Stimulated activated CD4-positive, alpha-beta T cell treated with anti-CD3 and anti-CD28 coated beads, Interleukin-2, amount 100 ng/mL, for 4 hours (primary cell): ENCODE results near the gene SOCS3.
A peak's percentile ranks its signal among the peaks of the same experiment; 100 is the strongest.

Experiments used
- DNase-seq: peaks from one replicate; pipeline ENCODE4 v3.0.0-alpha.2; 2020; ENCODE audit warnings: low read depth

SOCS3 gene

GRCh38 chr17:78359997-78360370 is at the start of gene SOCS3:
Gene SOCS3, minus strand, starts transcription at chr17:78360077. Its CDS starts 982 bp downstream, at chr17:78359095.
- DNase-seq, result peak; percentile 97

GRCh38 chr17:78409191-78409928 is 49.5 kb upstream of the SOCS3 start:
- DNase-seq, result no peak

- no peak for DNase-seq
These were observed 48.7 kb upstream of the SOCS3 start for GRCh38 chr17:78408476-78409050.

- no peak for DNase-seq
These were observed 47.6 kb upstream of the SOCS3 start for GRCh38 chr17:78407387-78408000.

GRCh38 chr17:78406920-78407319 is 47.0 kb upstream of the SOCS3 start:
- DNase-seq, result no peak

- no peak for DNase-seq
These were observed 46.5 kb upstream of the SOCS3 start for GRCh38 chr17:78406396-78406795.

GRCh38 chr17:78403822-78404221 is 43.9 kb upstream of the SOCS3 start:
- no peak for DNase-seq

- no peak for DNase-seq
These were observed 42.0 kb upstream of the SOCS3 start for GRCh38 chr17:78401891-78402290.

GRCh38 chr17:78401246-78401645 is 41.4 kb upstream of the SOCS3 start:
- no peak for DNase-seq

GRCh38 chr17:78400581-78401240 is 40.8 kb upstream of the SOCS3 start:
- no peak for DNase-seq

- DNase-seq, result no peak
These were observed 39.8 kb upstream of the SOCS3 start for GRCh38 chr17:78399693-78400144.

GRCh38 chr17:78399028-78399692 is 39.3 kb upstream of the SOCS3 start:
- DNase-seq, result no peak

GRCh38 chr17:78398390-78398789 is 38.5 kb upstream of the SOCS3 start:
- DNase-seq, result no peak

- DNase-seq, result no peak
These were observed 37.8 kb upstream of the SOCS3 start for GRCh38 chr17:78397681-78398101.

- no peak for DNase-seq
These were observed 36.8 kb upstream of the SOCS3 start for GRCh38 chr17:78396441-78397337.

GRCh38 chr17:78395155-78395554 is 35.3 kb upstream of the SOCS3 start:
- DNase-seq, result no peak

GRCh38 chr17:78394209-78394608 is 34.3 kb upstream of the SOCS3 start:
- DNase-seq, result no peak

- no peak for DNase-seq
These were observed 33.7 kb upstream of the SOCS3 start for GRCh38 chr17:78393575-78393974.

GRCh38 chr17:78392295-78392694 is 32.4 kb upstream of the SOCS3 start:
- DNase-seq, result no peak

GRCh38 chr17:78391843-78392242 is 32.0 kb upstream of the SOCS3 start:
- DNase-seq, result no peak

GRCh38 chr17:78391051-78391431 is 31.2 kb upstream of the SOCS3 start:
- DNase-seq, result no peak
